ENCODE results near the gene ADCY5.

Gene ADCY5

DNA sequence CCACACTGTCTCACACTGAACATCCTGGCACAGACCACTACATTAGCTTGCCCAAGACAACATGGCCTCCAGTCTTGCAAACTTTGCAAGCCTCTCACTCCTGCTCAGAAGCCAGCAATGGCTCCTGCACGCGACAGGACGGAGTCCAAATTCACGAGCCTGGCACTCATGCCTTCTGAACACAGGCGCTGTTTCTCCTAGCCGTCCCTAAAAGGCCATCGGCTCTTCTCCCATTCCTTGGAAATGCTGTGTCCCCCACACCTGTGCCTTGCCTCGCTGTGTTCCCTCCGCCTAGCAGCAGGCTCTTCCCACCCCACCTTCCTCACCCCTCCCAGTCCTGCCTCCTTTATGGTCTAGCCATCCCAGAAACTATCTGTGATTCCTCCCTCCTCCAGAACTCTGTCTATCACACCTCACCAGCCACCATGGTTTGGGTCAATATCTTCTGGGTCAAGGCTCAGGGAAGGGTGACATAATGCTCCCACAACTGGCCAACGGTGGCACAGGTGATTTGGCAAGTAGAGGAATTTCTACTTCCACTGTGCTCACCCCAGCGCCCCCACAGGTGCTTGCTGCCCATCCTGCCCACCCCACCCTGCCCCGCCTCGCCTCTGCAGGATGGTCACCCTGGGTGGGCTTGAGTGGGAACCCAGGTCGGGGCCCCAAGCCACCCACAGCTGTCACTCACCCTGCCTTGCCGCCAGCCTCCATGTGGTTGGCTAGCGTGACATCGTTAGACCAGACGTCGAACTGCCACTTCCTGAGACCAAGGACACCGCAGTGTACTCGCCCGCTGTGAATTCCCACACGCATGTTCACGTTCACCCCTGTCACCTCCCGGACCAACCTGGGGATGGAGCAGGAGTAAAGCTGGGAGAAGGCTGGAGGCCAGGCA lies 120.7 kb downstream of the ADCY5 start:
- no peak for DNase-seq (ENCODE audit: low spot score)
- peak overlapping the region in 1 of 2 donors; percentile 50 for H3K27ac ChIP-seq

GRCh38 chr3:123327480-123327879 lies 121.4 kb downstream of the ADCY5 start:
- DNase-seq (ENCODE audit: low spot score), result no peak
- H3K4me3 ChIP-seq, result no peak overlapping the region
- no peak for TF ChIP-seq CTCF (IDR thresholded peaks at IDR 0.05)
- H3K27ac ChIP-seq, result no peak overlapping the region

More for the DNA sequence above, 120.7 kb downstream of the ADCY5 start:
- TF ChIP-seq CTCF (IDR thresholded peaks at IDR 0.05), result no peak
- no peak overlapping the region for H3K4me3 ChIP-seq

GRCh38 chr3:123326531-123326930 lies 122.4 kb downstream of the ADCY5 start:
- no peak for DNase-seq (ENCODE audit: low spot score)
- Histone ChIP-seq H3K4me3 (no peak overlapping the region), H3K27ac (peak overlapping the region in 1 of 2 donors; percentile 77)
- no peak for TF ChIP-seq CTCF (IDR thresholded peaks at IDR 0.05)

DNA sequence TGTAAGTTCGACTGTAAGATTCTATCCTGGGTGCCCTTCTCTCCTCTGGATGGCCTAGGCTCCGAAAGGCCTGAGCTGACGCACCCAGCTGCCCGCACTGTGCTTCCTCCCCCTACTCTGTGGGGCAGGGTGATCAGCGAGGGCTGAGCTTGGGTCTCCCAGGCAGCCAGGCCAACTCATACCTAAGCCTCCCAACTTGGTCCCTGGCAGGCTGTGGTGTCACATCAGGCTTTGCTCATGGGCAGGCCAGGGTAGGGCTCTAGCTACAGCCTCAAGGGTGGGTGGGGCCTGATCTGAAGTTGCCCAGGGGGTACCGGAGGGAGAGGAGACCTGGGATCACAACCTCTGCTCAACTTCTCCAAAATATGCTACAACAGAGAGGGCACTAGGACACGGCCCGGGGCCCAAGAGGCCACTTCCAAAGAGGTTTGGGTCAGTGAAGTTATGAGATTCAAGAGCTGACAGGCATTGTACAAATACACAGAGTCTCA lies 123.1 kb downstream of the ADCY5 start:
- no peak overlapping the region for H3K4me3 ChIP-seq
- DNase-seq (ENCODE audit: low spot score), result no peak
- peak overlapping the region; percentile 17 to 77 for H3K27ac ChIP-seq
- TF ChIP-seq CTCF (IDR thresholded peaks at IDR 0.05), result no peak

GRCh38 chr3:123324880-123325765 lies 123.8 kb downstream of the ADCY5 start:
- DNase-seq (ENCODE audit: low spot score), result no peak
- no peak overlapping the region for H3K4me3 ChIP-seq
- TF ChIP-seq CTCF (IDR thresholded peaks at IDR 0.05), result no peak
- H3K27ac ChIP-seq, result peak overlapping the region; percentile 21 to 77

- no peak for DNase-seq (ENCODE audit: low spot score)
- TF ChIP-seq CTCF (IDR thresholded peaks at IDR 0.05), result no peak
- H3K27ac ChIP-seq, result peak overlapping the region in 1 of 2 donors; percentile 77
These were observed 125.1 kb downstream of the ADCY5 start for GRCh38 chr3:123323781-123324180.

More at GRCh38 chr3:123323781-123324180, 125.1 kb downstream of the ADCY5 start:
- H3K4me3 ChIP-seq, result no peak overlapping the region

All from coronary artery (tissue), 2 donors.